Gastrocnemius medialis (tissue), 4 donors: Measurements from ENCODE around the gene POLR3G. TPM values are rescaled to one million over a fixed set of nuclear protein-coding genes. Genes with fewer than 3 reads are reported as not detected.

ENCODE experiments used
- ATAC-seq, 2 donors: fragments of 150-250 bp; one replicate each; pipeline ENCODE4 v1.9.1; 2016
- DNase-seq, 2 donors: peaks; one replicate each; pipeline ENCODE4 v3.0.0-alpha.2; 2019
- H3K27ac ChIP-seq, 4 donors: fragments of 200-600 bp; sonication (generic); 1 replicate in 1 of 4; 2 replicates in 3 of 4; pipeline ENCODE4 v1.5.1; 2016 to 2018; ENCODE audit warnings: mild to moderate bottlenecking in 2 of 4, moderate library complexity in 1 of 4
- H3K27me3 ChIP-seq, 3 donors: fragments of 200-600 bp; sonication (generic) in 2 of 3; 1 replicate in 1 of 3; 2 replicates in 2 of 3; pipeline versions ENCODE4 v1.5.1 to v1.6.0; 2016 to 2019; ENCODE audit warnings: mild to moderate bottlenecking in 1 of 3, moderate library complexity in 1 of 3
- H3K36me3 ChIP-seq, 2 donors: fragments of 200-600 bp; sonication (generic) in 1 of 2; one replicate each; pipeline ENCODE4 v1.5.1; 2017 to 2018
- H3K4me1 ChIP-seq, 2 donors: fragments of 200-600 bp; sonication (generic) in 1 of 2; one replicate each; pipeline ENCODE4 v1.5.1; 2016 to 2017; ENCODE audit warnings: mild to moderate bottlenecking in 2 of 2
- H3K4me3 ChIP-seq, 4 donors: fragments of 200-600 bp; sonication (generic) in 3 of 4; 1 replicate in 1 of 4; 2 replicates in 3 of 4; pipeline ENCODE4 v1.5.1; 2016 to 2019; ENCODE audit warnings: mild to moderate bottlenecking in 2 of 4
- H3K9me3 ChIP-seq, 3 donors: fragments of 200-600 bp; sonication (generic) in 2 of 3; 1 replicate in 1 of 3; 2 replicates in 2 of 3; pipeline ENCODE4 v1.5.1; 2016 to 2019
- CTCF ChIP-seq, 5 experiments: fragments of 450-650 bp in 3 of 5; fragments of 200-600 bp in 2 of 5; sonication (generic) in 2 of 5; IDR thresholded peaks in 4 of 5; conservative IDR thresholded peaks in 1 of 5; 1 replicate in 4 of 5; 2 replicates in 1 of 5; pipeline ENCODE4 v1.5.1; 2016 to 2019; ENCODE audit warnings: antibody characterized with exemption in 5 of 5, mild to moderate bottlenecking in 3 of 5, moderate library complexity in 3 of 5
- POLR2A ChIP-seq, 2 donors: fragments of 450-650 bp; IDR thresholded peaks; one replicate each; pipeline ENCODE4 v1.6.1; 2017; ENCODE audit warnings: antibody characterized with exemption in 2 of 2, mild to moderate bottlenecking in 2 of 2, moderate library complexity in 2 of 2
- in situ Hi-C, 4 donors: fragments of 200-750 bp; cut with MboI; loops; one replicate each; pipeline versions ENCODE4 v1.15.0 to v1.8.0; 2017; ENCODE audit warnings: low sequenced_read_pairs in 4 of 4
- intact Hi-C: fragments of 100-400 bp; cut with DNase I; formaldehyde crosslinking; loops from one replicate; pipeline ENCODE4 v1.15.1; 2023; ENCODE audit warnings: low total_unique reads
- total RNA-seq, 4 donors: library from RNA; depleted of rRNA; stranded (reverse); fragments of >200 nt; gene quantifications; one replicate each; pipeline versions ENCODE4 v1.1.0 to v1.2.3, GENCODE V29; 2016

Gene POLR3G
- total RNA-seq, 4 donors from 2014 or later: 0.89 to 5.8 (median 3.7) TPM

- H3K4me3 ChIP-seq: peak overlapping the region in 1 of 4 donors; percentile 96
- ATAC-seq (no peak), DNase-seq (no peak)
- H3K27me3 ChIP-seq: peaks cover 0 to 5% (median 0%) of the 10 kb centered on the region in 3 donors
- in situ Hi-C loops (loop anchor here in 3 of 4 donors (5.0 to 25.0 kb wide), 3 partner anchors 86 to 119 kb away; partner anchors contain the start of gene CETN3 (in 1 of the 3)), intact Hi-C loops (no loop called here)
- H3K9me3 ChIP-seq: no peaks in the 10 kb centered on the region
- peak overlapping the region in 2 of 4 donors; percentile 92 to 95 for H3K27ac ChIP-seq
- TF ChIP-seq CTCF (IDR thresholded peaks at IDR 0.05 in 4 of 5, conservative IDR thresholded peaks at IDR 0.05 in 1 of 5): no peak
- no peak for TF ChIP-seq POLR2A (IDR thresholded peaks at IDR 0.05)
- H3K36me3 ChIP-seq: no peaks in the 10 kb centered on the region
- peaks cover 24 to 26% of the 10 kb centered on the region in 2 donors for H3K4me1 ChIP-seq
Observed at GRCh38 chr5:90530736-90531487, 56.2 kb downstream of the POLR3G start.

GRCh38 chr5:90533794-90534193 lies 59.1 kb downstream of the POLR3G start:
- Histone ChIP-seq H3K27me3 (peaks cover 0 to 5% (median 0%) of the 10 kb centered on the region in 3 donors), H3K4me1 (peaks cover 10 to 11% of the 10 kb centered on the region in 2 donors), H3K4me3 (no peak overlapping the region), H3K27ac (no peak overlapping the region), H3K9me3 (no peaks in the 10 kb centered on the region), H3K36me3 (no peaks in the 10 kb centered on the region)
- TF ChIP-seq CTCF (IDR thresholded peaks at IDR 0.05 in 4 of 5, conservative IDR thresholded peaks at IDR 0.05 in 1 of 5) (no peak), POLR2A (IDR thresholded peaks at IDR 0.05) (no peak)
- no peak for DNase-seq
- ATAC-seq: no peak
- in situ Hi-C loops: loop anchor here in 3 of 4 donors (5.0 to 25.0 kb wide), 3 partner anchors 89 to 121 kb away; partner anchors contain the start of gene CETN3 (in 1 of the 3)
- intact Hi-C loops: no loop called here

- Histone ChIP-seq H3K27me3 (peaks cover 0 to 5% (median 0%) of the 10 kb centered on the region in 3 donors), H3K4me1 (peaks cover 9 to 11% of the 10 kb centered on the region in 2 donors), H3K4me3 (no peak overlapping the region), H3K27ac (no peak overlapping the region), H3K36me3 (no peaks in the 10 kb centered on the region), H3K9me3 (no peaks in the 10 kb centered on the region)
- intact Hi-C loops: no loop called here
- TF ChIP-seq CTCF (IDR thresholded peaks at IDR 0.05 in 4 of 5, conservative IDR thresholded peaks at IDR 0.05 in 1 of 5) (no peak), POLR2A (IDR thresholded peaks at IDR 0.05) (no peak)
- no peak for DNase-seq
- no peak for ATAC-seq
- in situ Hi-C loops: loop anchor here in 3 of 4 donors (5.0 to 25.0 kb wide), 3 partner anchors 90 to 123 kb away; partner anchors contain the start of gene CETN3 (in 1 of the 3)
Observed at GRCh38 chr5:90534922-90535321, 60.3 kb downstream of the POLR3G start.

GRCh38 chr5:90542827-90543519 lies 68.3 kb downstream of the POLR3G start:
- Histone ChIP-seq H3K36me3 (no peaks in the 10 kb centered on the region), H3K27ac (no peak overlapping the region), H3K9me3 (no peaks in the 10 kb centered on the region), H3K4me1 (no peaks in the 10 kb centered on the region), H3K4me3 (no peak overlapping the region), H3K27me3 (no peaks in the 10 kb centered on the region)
- ATAC-seq: no peak
- intact Hi-C loops (no loop called here), in situ Hi-C loops (loop anchor here in 1 of 4 donors (25.0 kb wide), 1 partner anchor 131 kb away; the partner anchor contains the start of gene CETN3)
- no peak for DNase-seq
- no peak for TF ChIP-seq POLR2A (IDR thresholded peaks at IDR 0.05)
- no peak for TF ChIP-seq CTCF (IDR thresholded peaks at IDR 0.05 in 4 of 5, conservative IDR thresholded peaks at IDR 0.05 in 1 of 5)
